Measurements from ENCODE around the gene AGMO. TPM values are rescaled to one million over a fixed set of nuclear protein-coding genes. Genes with fewer than 3 reads are reported as not detected.

AGMO gene
- total and polyA plus RNA-seq, 10 of the 15 experiments (the other 5 are each of a cell fraction or from before 2014, with no cell fraction given), result 0.11 to 0.29 TPM; not detected in 8

GRCh38 chr7:15215616-15216015 is 346.2 kb downstream of the AGMO start (continued):
- TF ChIP-seq, protein P1, sequence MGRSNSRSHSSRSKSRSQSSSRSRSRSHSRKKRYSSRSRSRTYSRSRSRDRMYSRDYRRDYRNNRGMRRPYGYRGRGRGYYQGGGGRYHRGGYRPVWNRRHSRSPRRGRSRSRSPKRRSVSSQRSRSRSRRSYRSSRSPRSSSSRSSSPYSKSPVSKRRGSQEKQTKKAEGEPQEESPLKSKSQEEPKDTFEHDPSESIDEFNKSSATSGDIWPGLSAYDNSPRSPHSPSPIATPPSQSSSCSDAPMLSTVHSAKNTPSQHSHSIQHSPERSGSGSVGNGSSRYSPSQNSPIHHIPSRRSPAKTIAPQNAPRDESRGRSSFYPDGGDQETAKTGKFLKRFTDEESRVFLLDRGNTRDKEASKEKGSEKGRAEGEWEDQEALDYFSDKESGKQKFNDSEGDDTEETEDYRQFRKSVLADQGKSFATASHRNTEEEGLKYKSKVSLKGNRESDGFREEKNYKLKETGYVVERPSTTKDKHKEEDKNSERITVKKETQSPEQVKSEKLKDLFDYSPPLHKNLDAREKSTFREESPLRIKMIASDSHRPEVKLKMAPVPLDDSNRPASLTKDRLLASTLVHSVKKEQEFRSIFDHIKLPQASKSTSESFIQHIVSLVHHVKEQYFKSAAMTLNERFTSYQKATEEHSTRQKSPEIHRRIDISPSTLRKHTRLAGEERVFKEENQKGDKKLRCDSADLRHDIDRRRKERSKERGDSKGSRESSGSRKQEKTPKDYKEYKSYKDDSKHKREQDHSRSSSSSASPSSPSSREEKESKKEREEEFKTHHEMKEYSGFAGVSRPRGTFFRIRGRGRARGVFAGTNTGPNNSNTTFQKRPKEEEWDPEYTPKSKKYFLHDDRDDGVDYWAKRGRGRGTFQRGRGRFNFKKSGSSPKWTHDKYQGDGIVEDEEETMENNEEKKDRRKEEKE (IDR thresholded peaks at IDR 0.05), result no peak
- TF ChIP-seq NFIC (IDR thresholded peaks at IDR 0.05; ENCODE audit: low read depth, low read length) (no peak), NFYA (IDR thresholded peaks at IDR 0.05; ENCODE audit: borderline replicate concordance, low read depth, low read length) (no peak), DPF2 (IDR thresholded peaks at IDR 0.05) (no peak), PML (IDR thresholded peaks at IDR 0.05; ENCODE audit: low read length) (no peak)

- Histone ChIP-seq H3K4me3 (no peak overlapping the region), H4K20me1 (ENCODE audit: control insufficient read depth, insufficient read depth) (no peaks in the 10 kb centered on the region), H3K27ac (ENCODE audit: control insufficient read depth, insufficient read depth) (no peak overlapping the region), H3K79me2 (ENCODE audit: control insufficient read depth, insufficient read depth, low read length) (no peaks in the 10 kb centered on the region), H3K9ac (ENCODE audit: control insufficient read depth, insufficient read depth, low read length) (no peak overlapping the region), H3K4me2 (ENCODE audit: control insufficient read depth, insufficient read depth) (no peak overlapping the region), H2AFZ (ENCODE audit: control insufficient read depth, low read depth, low read length) (no peak overlapping the region), H3K4me1 (ENCODE audit: control insufficient read depth, insufficient read depth, low read length) (no peaks in the 10 kb centered on the region), H3K27me3 (replicated peaks in 1 of 2; ENCODE audit: control insufficient read depth in 2 of 2, insufficient read depth in 2 of 2, low read length in 1 of 2) (no peaks in the 10 kb centered on the region), H3K36me3 (ENCODE audit: control insufficient read depth in 2 of 2, insufficient read depth in 2 of 2, low read length in 1 of 2) (no peaks in the 10 kb centered on the region), H3K9me3 (replicated peaks; ENCODE audit: control insufficient read depth, insufficient read depth, low read length) (no peaks in the 10 kb centered on the region)
- BruUV-seq (replicated peaks), result no TSS peak
- DNase-seq (ENCODE audit: low read depth, low spot score) (no peak), FAIRE-seq (no peak), ATAC-seq (no peak)
- ChIA-PET RAD21 (ENCODE audit: unreplicated experiment) (no interaction called here), CTCF (no interaction called here), POLR2A (no interaction called here), SMC1A (ENCODE audit: uncharacterized antibody, unreplicated experiment) (no interaction called here)
- intact Hi-C loops (cut with micrococcal nuclease; ENCODE audit: unreplicated experiment), result no loop called here
- 2% methylated on average over 2 of the region's 2 CpGs for WGBS (ENCODE audit: insufficient coverage, insufficient replicate concordance, low lambda C conversion rate, missing lambda C conversion rate)
- in situ Hi-C loops (cut with MboI), result no loop called here
- no peak for TF ChIP-seq POLR2AphosphoS5 (IDR thresholded peaks at IDR 0.05; ENCODE audit: low read length)
- TF ChIP-seq IRF4 (IDR thresholded peaks at IDR 0.05; ENCODE audit: low read depth, low read length), result no peak
- TF ChIP-seq, protein P2, sequence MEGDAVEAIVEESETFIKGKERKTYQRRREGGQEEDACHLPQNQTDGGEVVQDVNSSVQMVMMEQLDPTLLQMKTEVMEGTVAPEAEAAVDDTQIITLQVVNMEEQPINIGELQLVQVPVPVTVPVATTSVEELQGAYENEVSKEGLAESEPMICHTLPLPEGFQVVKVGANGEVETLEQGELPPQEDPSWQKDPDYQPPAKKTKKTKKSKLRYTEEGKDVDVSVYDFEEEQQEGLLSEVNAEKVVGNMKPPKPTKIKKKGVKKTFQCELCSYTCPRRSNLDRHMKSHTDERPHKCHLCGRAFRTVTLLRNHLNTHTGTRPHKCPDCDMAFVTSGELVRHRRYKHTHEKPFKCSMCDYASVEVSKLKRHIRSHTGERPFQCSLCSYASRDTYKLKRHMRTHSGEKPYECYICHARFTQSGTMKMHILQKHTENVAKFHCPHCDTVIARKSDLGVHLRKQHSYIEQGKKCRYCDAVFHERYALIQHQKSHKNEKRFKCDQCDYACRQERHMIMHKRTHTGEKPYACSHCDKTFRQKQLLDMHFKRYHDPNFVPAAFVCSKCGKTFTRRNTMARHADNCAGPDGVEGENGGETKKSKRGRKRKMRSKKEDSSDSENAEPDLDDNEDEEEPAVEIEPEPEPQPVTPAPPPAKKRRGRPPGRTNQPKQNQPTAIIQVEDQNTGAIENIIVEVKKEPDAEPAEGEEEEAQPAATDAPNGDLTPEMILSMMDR (IDR thresholded peaks at IDR 0.05 in 2 of 3, conservative IDR thresholded peaks at IDR 0.05 in 1 of 3; ENCODE audit: control insufficient read depth in 2 of 3, extremely low read depth in 1 of 3, insufficient read depth in 1 of 3, low read depth in 3 of 3, low read length in 3 of 3), result no peak
- no peak for TF ChIP-seq ZNF207 (IDR thresholded peaks at IDR 0.05; ENCODE audit: borderline replicate concordance)
- no peak for TF ChIP-seq ASH2L (IDR thresholded peaks at IDR 0.05; ENCODE audit: borderline replicate concordance, low read depth)
- TF ChIP-seq JUND (IDR thresholded peaks at IDR 0.05; ENCODE audit: low read depth, low read length), result no peak
- TF ChIP-seq ZNF24 (IDR thresholded peaks at IDR 0.05), result no peak
- TF ChIP-seq, protein P3, sequence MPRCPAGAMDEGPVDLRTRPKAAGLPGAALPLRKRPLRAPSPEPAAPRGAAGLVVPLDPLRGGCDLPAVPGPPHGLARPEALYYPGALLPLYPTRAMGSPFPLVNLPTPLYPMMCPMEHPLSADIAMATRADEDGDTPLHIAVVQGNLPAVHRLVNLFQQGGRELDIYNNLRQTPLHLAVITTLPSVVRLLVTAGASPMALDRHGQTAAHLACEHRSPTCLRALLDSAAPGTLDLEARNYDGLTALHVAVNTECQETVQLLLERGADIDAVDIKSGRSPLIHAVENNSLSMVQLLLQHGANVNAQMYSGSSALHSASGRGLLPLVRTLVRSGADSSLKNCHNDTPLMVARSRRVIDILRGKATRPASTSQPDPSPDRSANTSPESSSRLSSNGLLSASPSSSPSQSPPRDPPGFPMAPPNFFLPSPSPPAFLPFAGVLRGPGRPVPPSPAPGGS (IDR thresholded peaks at IDR 0.05; ENCODE audit: borderline replicate concordance, insufficient read depth, low read depth, low read length, poor library complexity, severe bottlenecking), result no peak
- TF ChIP-seq RBBP5 (conservative IDR thresholded peaks at IDR 0.05), result no peak
- TF ChIP-seq RFX5 (IDR thresholded peaks at IDR 0.05; ENCODE audit: low read depth, low read length), result no peak
- no peak for TF ChIP-seq RELB (IDR thresholded peaks at IDR 0.05; ENCODE audit: low read depth)
- no peak for TF ChIP-seq MEF2A (IDR thresholded peaks at IDR 0.05; ENCODE audit: insufficient read depth, low read depth, low read length)
These were observed 346.8 kb downstream of the AGMO start for GRCh38 chr7:15214976-15215375.

Measured in GM12878 (cell line).